Lower lobe of right lung (tissue), 2 donors: ENCODE measurements around the gene PDZD2. TPM values are rescaled to one million over a fixed set of nuclear protein-coding genes. Genes with fewer than 3 reads are reported as not detected.
"Not testable (repeated sequence)": the region's sequence is repeated elsewhere in the genome, so short reads cannot be mapped to it uniquely, and the experiment has no call there.

Experiments used
- ATAC-seq, 2 donors: fragments of 200-7000 bp; cut with Tn5 transposase; one replicate each; pipeline ENCODE4 v1.9.1; 2020 to 2022; ENCODE audit warnings: mild to moderate bottlenecking in 2 of 2, moderate library complexity in 2 of 2
- DNase-seq: peaks from one replicate; pipeline ENCODE4 v3.0.0-alpha.2; 2020
- H3K27ac ChIP-seq: fragments of 200-600 bp; one replicate; pipeline ENCODE4 v1.8.0; 2022
- H3K27me3 ChIP-seq: fragments of 200-600 bp; one replicate; pipeline ENCODE4 v1.8.0; 2022; ENCODE audit warnings: low read depth
- H3K36me3 ChIP-seq: fragments of 200-600 bp; one replicate; pipeline ENCODE4 v1.8.0; 2022; ENCODE audit warnings: mild to moderate bottlenecking
- H3K4me1 ChIP-seq: fragments of 200-600 bp; one replicate; pipeline ENCODE4 v1.8.0; 2022
- H3K4me3 ChIP-seq: fragments of 200-600 bp; one replicate; pipeline ENCODE4 v1.8.0; 2022; ENCODE audit warnings: mild to moderate bottlenecking
- H3K9me3 ChIP-seq: fragments of 200-600 bp; one replicate; pipeline ENCODE4 v1.8.0; 2022
- CTCF ChIP-seq: fragments of 200-600 bp; IDR thresholded peaks from one replicate; pipeline ENCODE4 v1.8.0; 2022; ENCODE audit warnings: antibody characterized with exemption, mild to moderate bottlenecking
- intact Hi-C: fragments of 100-400 bp; cut with DNase I; formaldehyde crosslinking; loops from one replicate; pipeline ENCODE4 v1.11.0; 2022
- total RNA-seq: library from RNA; stranded (reverse); fragmentation: NEBNext Ultra II Directional; extraction: Animal tissue kit (Norgen Biotek cat#: 25700); gene quantifications from one replicate; pipeline ENCODE4 v1.2.1, GENCODE V29; 2021
- donor health status: DM: no; HTN: yes; CAD: no; lungs with severe emphysema.

PDZD2 gene
- total RNA-seq, 1 donor from 2014 or later, result 67.8 TPM

GRCh38 chr5:31728039-31728438 lies 89.1 kb downstream of the PDZD2 start:
- intact Hi-C loops, result no loop called here
- H3K36me3 ChIP-seq, result no peaks in the 10 kb centered on the region
- no peak for TF ChIP-seq CTCF
- H3K27ac ChIP-seq, result no peak overlapping the region
- no peaks in the 10 kb centered on the region for H3K4me1 ChIP-seq
- DNase-seq (no peak), ATAC-seq (no peak)
- no peaks in the 10 kb centered on the region for H3K27me3 ChIP-seq
- no peak overlapping the region for H3K4me3 ChIP-seq
- no peaks in the 10 kb centered on the region for H3K9me3 ChIP-seq

- H3K27me3 ChIP-seq, DNase-seq, H3K36me3 ChIP-seq, H3K4me1 ChIP-seq, H3K9me3 ChIP-seq, H3K4me3 ChIP-seq, ATAC-seq, intact Hi-C loops, H3K27ac ChIP-seq: not testable (repeated sequence)
These were observed 89.9 kb downstream of the PDZD2 start for GRCh38 chr5:31728806-31729205.

- peak in 1 of 2 donors; percentile 60 for ATAC-seq
These were observed 91.2 kb downstream of the PDZD2 start for GRCh38 chr5:31730139-31730538.

GRCh38 chr5:31731016-31731415 lies 92.1 kb downstream of the PDZD2 start:
- ATAC-seq (no peak), DNase-seq (no peak)
- H3K4me1 ChIP-seq, result no peaks in the 10 kb centered on the region
- TF ChIP-seq CTCF, result no peak
- intact Hi-C loops, result no loop called here
- no peak overlapping the region for H3K27ac ChIP-seq
- H3K4me3 ChIP-seq, result no peak overlapping the region
- H3K36me3 ChIP-seq, result no peaks in the 10 kb centered on the region
- no peaks in the 10 kb centered on the region for H3K9me3 ChIP-seq
- no peaks in the 10 kb centered on the region for H3K27me3 ChIP-seq

More at GRCh38 chr5:31730139-31730538, 91.2 kb downstream of the PDZD2 start:
- H3K4me1 ChIP-seq, result no peaks in the 10 kb centered on the region
- no peaks in the 10 kb centered on the region for H3K36me3 ChIP-seq
- no peak for TF ChIP-seq CTCF
- H3K27ac ChIP-seq, result no peak overlapping the region
- no peaks in the 10 kb centered on the region for H3K9me3 ChIP-seq
- H3K4me3 ChIP-seq, result no peak overlapping the region
- no peak for DNase-seq
- no peaks in the 10 kb centered on the region for H3K27me3 ChIP-seq
- intact Hi-C loops, result no loop called here

GRCh38 chr5:31731710-31732301 lies 92.9 kb downstream of the PDZD2 start:
- H3K36me3 ChIP-seq, result no peaks in the 10 kb centered on the region
- peak in 1 of 2 donors; percentile 52 for ATAC-seq
- H3K4me1 ChIP-seq, result no peaks in the 10 kb centered on the region
- no peak overlapping the region for H3K27ac ChIP-seq
- no peak for TF ChIP-seq CTCF
- DNase-seq, result no peak
- no peaks in the 10 kb centered on the region for H3K9me3 ChIP-seq
- intact Hi-C loops, result no loop called here
- H3K27me3 ChIP-seq, result no peaks in the 10 kb centered on the region
- no peak overlapping the region for H3K4me3 ChIP-seq

GRCh38 chr5:31732821-31733220 lies 93.9 kb downstream of the PDZD2 start:
- ATAC-seq, H3K27me3 ChIP-seq, H3K27ac ChIP-seq, DNase-seq, H3K9me3 ChIP-seq, intact Hi-C loops, H3K36me3 ChIP-seq, H3K4me1 ChIP-seq, H3K4me3 ChIP-seq: not testable (repeated sequence)
